Measurements from ENCODE around the gene ONECUT3. TPM values are rescaled to one million over a fixed set of nuclear protein-coding genes. Genes with fewer than 3 reads are reported as not detected.

The ONECUT3 gene
- total RNA-seq, 8 experiments from 2014 or later, result 0.11 to 3.7 (median 0.35) TPM; not detected in 1

GRCh38 chr19:1812426-1813191 is 59.3 kb downstream of the ONECUT3 start:
- ATAC-seq (replicated peaks in 6 of 8), result peak; percentile 87 to 90 (median 89)
- Histone ChIP-seq H3K27ac (peak overlapping the region in 1 of 2 donors; percentile 58), H3K4me1 (replicated peaks in 1 of 2) (peaks cover 10 to 15% of the 10 kb centered on the region in 2 donors), H3K4me3 (peak overlapping the region; percentile 27 to 40 (median 29))
- in situ Hi-C loops (cut with MboI; ENCODE audit: low pct_unique_long_range_greater_than_20kb in 2 of 9, low sequenced_read_pairs in 9 of 9, unreplicated experiment in 9 of 9), result loop anchor here in 1 of 9 experiments (25.0 kb wide), 1 partner anchor 275 kb away; no protein-coding TSS in a partner anchor
- WGBS, 10 experiments, result 0 to 7% (median 5%) methylated on average over 2 to 4 of the region's 47 CpGs; no CpG with 5 or more reads in 7 of the 10 experiments

- WGBS, 10 experiments, result 50 to 100% (median 90%) methylated on average over 1 to 12 of the region's 21 CpGs; no CpG with 5 or more reads in 3 of the 10 experiments
Measured at GRCh38 chr19:1813192-1814182, 60.2 kb downstream of the ONECUT3 start.

DNA sequence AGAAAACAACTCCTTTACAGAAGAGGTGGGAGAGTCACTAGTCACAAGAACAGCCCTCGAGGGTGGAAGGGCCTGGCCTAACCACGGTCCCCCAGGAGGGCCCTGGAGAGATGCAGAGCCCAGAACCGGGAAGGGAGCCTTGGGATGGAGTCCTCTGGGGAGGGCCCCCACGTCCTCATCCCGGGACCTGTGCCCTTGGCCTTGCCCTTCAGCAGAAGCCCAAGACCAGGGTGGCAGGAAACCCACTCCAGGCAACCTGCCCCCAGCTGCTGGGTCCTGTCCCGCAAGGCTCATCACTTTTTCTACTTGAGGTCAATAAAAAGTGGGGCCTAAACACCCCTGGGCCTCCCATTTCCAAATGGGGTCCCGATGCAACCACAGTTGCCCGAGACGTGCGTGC is 61.1 kb downstream of the ONECUT3 start:
- no peak for ATAC-seq (replicated peaks in 6 of 8)
- in situ Hi-C loops (cut with MboI; ENCODE audit: low pct_unique_long_range_greater_than_20kb in 2 of 9, low sequenced_read_pairs in 9 of 9, unreplicated experiment in 9 of 9), result loop anchor here in 1 of 9 experiments (25.0 kb wide), 1 partner anchor 277 kb away; no protein-coding TSS in a partner anchor
- 92 to 100% methylated on average over 1 to 2 of the region's 10 CpGs; no CpG with 5 or more reads in 8 of the 10 experiments for WGBS, 10 experiments
- no peak overlapping the region for H3K27ac ChIP-seq
- peaks cover 19 to 22% of the 10 kb centered on the region in 2 donors for H3K4me1 ChIP-seq (replicated peaks in 1 of 2)
- no peak overlapping the region for H3K4me3 ChIP-seq

More at GRCh38 chr19:1813192-1814182, 60.2 kb downstream of the ONECUT3 start:
- in situ Hi-C loops (cut with MboI; ENCODE audit: low pct_unique_long_range_greater_than_20kb in 2 of 9, low sequenced_read_pairs in 9 of 9, unreplicated experiment in 9 of 9), result loop anchor here in 1 of 9 experiments (25.0 kb wide), 1 partner anchor 276 kb away; no protein-coding TSS in a partner anchor
- peaks cover 10 to 15% of the 10 kb centered on the region in 2 donors for H3K4me1 ChIP-seq (replicated peaks in 1 of 2)
- H3K27ac ChIP-seq, result peak overlapping the region in 1 of 2 donors; percentile 58
- H3K4me3 ChIP-seq, result peak overlapping the region; percentile 27 to 40 (median 29)
- ATAC-seq (replicated peaks in 6 of 8), result no peak

- in situ Hi-C loops (cut with MboI; ENCODE audit: low pct_unique_long_range_greater_than_20kb in 2 of 9, low sequenced_read_pairs in 9 of 9, unreplicated experiment in 9 of 9), result loop anchor here in 1 of 9 experiments (25.0 kb wide), 1 partner anchor 278 kb away; no protein-coding TSS in a partner anchor
Measured at GRCh38 chr19:1814833-1815604, 61.7 kb downstream of the ONECUT3 start.

GRCh38 chr19:1815605-1816529 is 62.6 kb downstream of the ONECUT3 start:
- H3K4me3 ChIP-seq, result no peak overlapping the region
- ATAC-seq (replicated peaks in 6 of 8), result no peak
- in situ Hi-C loops (cut with MboI; ENCODE audit: low pct_unique_long_range_greater_than_20kb in 2 of 9, low sequenced_read_pairs in 9 of 9, unreplicated experiment in 9 of 9), result loop anchor here in 1 of 9 experiments (25.0 kb wide), 1 partner anchor 279 kb away; no protein-coding TSS in a partner anchor
- peaks cover 29 to 32% of the 10 kb centered on the region in 2 donors for H3K4me1 ChIP-seq (replicated peaks in 1 of 2)
- WGBS, 10 experiments, result 80 to 100% (median 90%) methylated on average over 1 to 2 of the region's 61 CpGs; no CpG with 5 or more reads in 7 of the 10 experiments
- no peak overlapping the region for H3K27ac ChIP-seq

More at GRCh38 chr19:1814833-1815604, 61.7 kb downstream of the ONECUT3 start:
- 80 to 100% (median 100%) methylated on average over 1 to 3 of the region's 26 CpGs; no CpG with 5 or more reads in 7 of the 10 experiments for WGBS, 10 experiments
- no peak for ATAC-seq (replicated peaks in 6 of 8)
- H3K4me1 ChIP-seq (replicated peaks in 1 of 2), result peaks cover 25 to 28% of the 10 kb centered on the region in 2 donors
- H3K4me3 ChIP-seq, result no peak overlapping the region
- H3K27ac ChIP-seq, result no peak overlapping the region

DNA sequence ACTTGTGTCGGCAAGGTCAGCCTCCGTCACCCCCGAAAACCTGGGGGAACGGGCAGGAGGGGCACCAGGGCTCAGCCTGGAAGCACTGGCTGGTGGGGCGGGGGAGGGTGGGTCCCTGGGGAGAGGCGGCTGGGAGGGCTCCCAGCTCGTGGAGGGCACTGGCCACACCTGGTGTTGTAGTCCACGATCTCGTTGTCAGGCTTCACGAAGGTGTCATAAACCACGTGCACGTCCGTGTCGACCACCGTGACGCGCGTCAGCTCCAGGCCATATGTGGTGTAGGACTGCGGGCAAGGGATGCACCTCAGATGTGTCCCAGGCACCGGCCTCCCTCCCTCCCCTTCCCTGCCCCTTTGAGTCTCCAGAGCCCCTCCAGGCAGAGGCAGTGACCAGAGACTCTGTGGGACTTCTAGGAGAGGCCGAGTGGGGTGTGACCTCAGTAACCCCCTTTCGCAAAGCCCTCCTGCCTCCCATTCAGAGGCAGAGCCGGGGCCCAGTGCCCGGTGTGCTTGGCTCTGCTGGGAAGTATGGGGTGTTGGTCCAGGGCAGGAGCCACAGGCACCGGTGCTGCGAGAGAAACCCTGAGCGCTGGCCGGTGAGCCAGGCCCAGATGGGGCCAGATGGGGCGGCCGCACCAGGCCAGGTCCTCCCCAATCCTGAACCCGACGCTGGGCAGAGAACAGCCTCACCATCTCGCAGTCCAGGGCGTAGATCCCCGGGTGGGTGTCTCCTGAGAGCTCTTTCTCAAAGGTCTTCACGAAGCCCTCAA is 63.4 kb downstream of the ONECUT3 start:
- in situ Hi-C loops (cut with MboI; ENCODE audit: low pct_unique_long_range_greater_than_20kb in 2 of 9, low sequenced_read_pairs in 9 of 9, unreplicated experiment in 9 of 9), result loop anchor here in 1 of 9 experiments (25.0 kb wide), 1 partner anchor 279 kb away; no protein-coding TSS in a partner anchor
- no peak for ATAC-seq (replicated peaks in 6 of 8)
- Histone ChIP-seq H3K4me1 (replicated peaks in 1 of 2) (peaks cover 29 to 32% of the 10 kb centered on the region in 2 donors), H3K4me3 (no peak overlapping the region), H3K27ac (no peak overlapping the region)
- 84 to 89% methylated on average over 3 to 5 of the region's 36 CpGs; no CpG with 5 or more reads in 8 of the 10 experiments for WGBS, 10 experiments

- ATAC-seq (replicated peaks in 6 of 8), result no peak
- H3K4me1 ChIP-seq (replicated peaks in 1 of 2), result peaks cover 29 to 32% of the 10 kb centered on the region in 2 donors
- in situ Hi-C loops (cut with MboI; ENCODE audit: low pct_unique_long_range_greater_than_20kb in 2 of 9, low sequenced_read_pairs in 9 of 9, unreplicated experiment in 9 of 9), result loop anchor here in 1 of 9 experiments (25.0 kb wide), 1 partner anchor 280 kb away; no protein-coding TSS in a partner anchor
- 67 to 100% (median 91%) methylated on average over 2 to 6 of the region's 25 CpGs; no CpG with 5 or more reads in 5 of the 10 experiments for WGBS, 10 experiments
- no peak overlapping the region for H3K4me3 ChIP-seq
- H3K27ac ChIP-seq, result no peak overlapping the region
Measured at GRCh38 chr19:1817553-1818179, 64.4 kb downstream of the ONECUT3 start.

GRCh38 chr19:1818549-1819195 is 65.4 kb downstream of the ONECUT3 start:
- Histone ChIP-seq H3K27ac (peak overlapping the region; percentile 24 to 76), H3K4me3 (no peak overlapping the region), H3K4me1 (replicated peaks in 1 of 2) (peaks cover 19 to 32% of the 10 kb centered on the region in 2 donors)
- no peak for ATAC-seq (replicated peaks in 6 of 8)
- in situ Hi-C loops (cut with MboI; ENCODE audit: low pct_unique_long_range_greater_than_20kb in 2 of 9, low sequenced_read_pairs in 9 of 9, unreplicated experiment in 9 of 9), result loop anchor here in 1 of 9 experiments (25.0 kb wide), 1 partner anchor 281 kb away; no protein-coding TSS in a partner anchor
- WGBS, 10 experiments, result 80% methylated on average over 1 of the region's 33 CpGs; no CpG with 5 or more reads in 9 of the 10 experiments

DNA sequence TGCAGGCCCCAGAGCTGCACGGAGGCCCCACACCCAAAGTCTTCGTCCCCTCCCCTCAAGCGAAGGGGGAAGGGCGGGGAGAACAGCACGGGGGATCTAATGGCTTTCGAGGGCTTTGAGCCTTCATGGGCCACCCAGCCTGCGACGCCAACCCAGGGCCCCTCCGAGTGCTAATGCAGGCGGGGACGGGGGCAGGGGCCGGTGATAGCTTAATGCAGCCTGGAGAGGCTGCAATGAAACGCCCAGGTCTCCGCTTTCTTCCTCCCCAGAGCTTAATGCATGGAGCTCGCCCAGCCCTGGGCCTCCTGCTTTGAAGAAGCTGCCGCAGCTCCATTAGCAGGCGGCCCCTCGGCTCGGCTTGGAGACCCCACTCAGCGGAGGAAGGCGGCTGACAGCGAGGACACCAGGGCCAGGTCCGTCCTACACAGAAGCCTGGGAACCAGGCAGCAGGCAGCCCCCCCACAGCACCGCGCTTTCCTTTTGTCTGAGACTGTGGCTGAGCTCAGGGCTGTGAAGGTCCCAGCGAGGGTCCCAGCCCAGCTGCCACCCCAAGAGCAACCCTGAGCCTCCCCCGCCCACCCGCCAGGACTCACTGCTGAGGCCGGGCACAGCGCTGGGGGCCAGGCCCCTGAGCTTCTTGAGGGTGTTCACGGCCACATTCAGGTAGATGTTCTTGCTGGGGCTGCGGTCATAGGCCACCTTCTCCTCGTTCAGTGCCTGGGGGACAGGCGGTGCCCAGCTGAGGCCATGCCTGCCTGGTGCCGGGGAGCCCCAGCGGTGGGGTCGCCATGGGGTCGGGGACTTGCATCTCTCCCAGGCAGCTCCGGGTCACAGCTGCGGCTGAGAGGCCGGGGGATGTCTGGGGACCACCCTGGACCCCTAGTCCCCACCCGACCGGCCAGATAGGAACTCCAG is 66.3 kb downstream of the ONECUT3 start:
- WGBS, 10 experiments, result 40 to 55% methylated on average over 1 to 4 of the region's 43 CpGs; no CpG with 5 or more reads in 8 of the 10 experiments
- peaks cover 19 to 32% of the 10 kb centered on the region in 2 donors for H3K4me1 ChIP-seq (replicated peaks in 1 of 2)
- H3K27ac ChIP-seq, result peak overlapping the region; percentile 6 to 76
- in situ Hi-C loops (cut with MboI; ENCODE audit: low pct_unique_long_range_greater_than_20kb in 2 of 9, low sequenced_read_pairs in 9 of 9, unreplicated experiment in 9 of 9), result loop anchor here in 1 of 9 experiments (25.0 kb wide), 1 partner anchor 282 kb away; no protein-coding TSS in a partner anchor
- H3K4me3 ChIP-seq, result no peak overlapping the region
- peak in 6 of 8 experiments; percentile 18 to 70 (median 38) for ATAC-seq (replicated peaks in 6 of 8)

Measured in motor neuron (in vitro differentiated cells).